GM13976 (cell line): ENCODE data around the gene NODAL.

Source experiments
- DNase-seq: peaks from one replicate; pipeline ENCODE4 v3.0.0; 2012; ENCODE audit warnings: low spot score
- CTCF ChIP-seq: IDR thresholded peaks from 2 replicates; pipeline ENCODE4 v1.5.1; 2012; ENCODE audit warnings: borderline replicate concordance, mild to moderate bottlenecking; ENCODE audit not compliant: insufficient read depth; ENCODE audit errors: extremely low read depth, missing control alignments, control extremely low read depth
- in situ Hi-C: fragments of 300-500 bp; cut with MboI; formaldehyde crosslinking; loops from one replicate; pipeline ENCODE4 v1.12.0; 2022; ENCODE audit warnings: low sequenced_read_pairs, mixed read lengths, inconsistent platforms; ENCODE audit not compliant: unreplicated experiment

NODAL gene

GRCh38 chr10:70405037-70405824 is 36.2 kb downstream of the NODAL start:
- in situ Hi-C loops, result no loop called here
- DNase-seq, result peak; percentile 66
- no peak for TF ChIP-seq CTCF

GRCh38 chr10:70404787-70405036 is 36.8 kb downstream of the NODAL start:
- no peak for TF ChIP-seq CTCF
- DNase-seq, result no peak

GRCh38 chr10:70404036-70404786 is 37.3 kb downstream of the NODAL start, which contains the start of gene EIF4EBP2:
Gene EIF4EBP2, plus strand, starts transcription at chr10:70404145. Its CDS starts 257 bp downstream, at chr10:70404402.
- in situ Hi-C loops, result no loop called here
- no peak for TF ChIP-seq CTCF
- DNase-seq, result peak; percentile 96

More at GRCh38 chr10:70404787-70405036, 36.8 kb downstream of the NODAL start:
- in situ Hi-C loops, result no loop called here

GRCh38 chr10:70403483-70404035 is 37.9 kb downstream of the NODAL start:
- no peak for DNase-seq
- no peak for TF ChIP-seq CTCF
- in situ Hi-C loops, result no loop called here

- TF ChIP-seq CTCF, result no peak
- DNase-seq, result no peak
- in situ Hi-C loops, result no loop called here
These were observed 42.3 kb downstream of the NODAL start for GRCh38 chr10:70399177-70399576.

GRCh38 chr10:70396140-70396539 is 45.3 kb downstream of the NODAL start:
- TF ChIP-seq CTCF, result no peak
- in situ Hi-C loops, result no loop called here
- DNase-seq, result no peak
